HepG2 (cell line): ENCODE data around the gene ABCC10.

Source experiments
- AHR ChIP-seq: IDR thresholded peaks from 2 replicates; pipeline ENCODE4 v1.6.1; 2018; ENCODE audit warnings: missing genetic modification reagents, missing compliant biosample characterization
- RFX1 ChIP-seq: fragments of 450-650 bp; IDR thresholded peaks from 2 replicates; pipeline ENCODE4 v1.6.1; 2017
- YY1 ChIP-seq: IDR thresholded peaks from 2 replicates; pipeline ENCODE4 v1.6.1; 2011; ENCODE audit warnings: low read length, low read depth, moderate library complexity, mild to moderate bottlenecking; ENCODE audit not compliant: insufficient read depth, insufficient replicate concordance
- ZNF432 ChIP-seq: sonication (generic); formaldehyde crosslinking; IDR thresholded peaks from 2 replicates; pipeline ENCODE4 v1.5.0; 2020; ENCODE audit warnings: missing genetic modification reagents, mild to moderate bottlenecking, borderline replicate concordance
- TF ChIP-seq, protein P1 (sequence below): sonication (generic); formaldehyde crosslinking; IDR thresholded peaks from 2 replicates; pipeline ENCODE4 v1.5.1; 2020; ENCODE audit warnings: mild to moderate bottlenecking, missing genetic modification reagents, moderate library complexity
- TF ChIP-seq, protein P2 (sequence below): sonication (generic); formaldehyde crosslinking; IDR thresholded peaks from 2 replicates; pipeline ENCODE4 v1.4.0; 2020; ENCODE audit warnings: low read depth, missing genetic modification reagents
- TF ChIP-seq, protein P3 (sequence below): sonication (generic); formaldehyde crosslinking; IDR thresholded peaks from 2 replicates; pipeline ENCODE4 v1.5.0; 2020; ENCODE audit warnings: mild to moderate bottlenecking, missing genetic modification reagents, moderate library complexity
- TF ChIP-seq, protein P4 (sequence below): IDR thresholded peaks from 2 replicates; pipeline ENCODE4 v1.6.1; 2016; ENCODE audit warnings: mild to moderate bottlenecking

DNA sequence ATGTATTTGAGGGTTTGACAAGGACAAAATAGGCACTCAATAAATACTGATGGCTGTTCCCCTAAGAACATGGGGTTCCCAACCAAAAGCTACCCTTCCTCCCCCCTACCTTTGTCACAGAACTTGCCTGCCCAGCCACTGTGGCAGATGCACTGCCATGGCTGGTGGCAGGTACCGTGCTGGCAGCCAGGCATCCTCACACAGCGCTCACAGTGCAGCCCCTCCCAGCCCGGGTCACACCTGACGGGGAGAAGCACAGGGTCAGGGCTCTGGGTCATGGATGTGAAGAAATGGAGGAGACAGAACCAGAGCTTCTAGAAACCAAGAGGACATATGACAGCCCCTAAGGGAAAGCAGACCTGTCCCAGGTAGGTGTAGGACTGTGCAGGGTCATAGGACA is 25.6 kb downstream of the ABCC10 start:
- TF ChIP-seq, protein P1, sequence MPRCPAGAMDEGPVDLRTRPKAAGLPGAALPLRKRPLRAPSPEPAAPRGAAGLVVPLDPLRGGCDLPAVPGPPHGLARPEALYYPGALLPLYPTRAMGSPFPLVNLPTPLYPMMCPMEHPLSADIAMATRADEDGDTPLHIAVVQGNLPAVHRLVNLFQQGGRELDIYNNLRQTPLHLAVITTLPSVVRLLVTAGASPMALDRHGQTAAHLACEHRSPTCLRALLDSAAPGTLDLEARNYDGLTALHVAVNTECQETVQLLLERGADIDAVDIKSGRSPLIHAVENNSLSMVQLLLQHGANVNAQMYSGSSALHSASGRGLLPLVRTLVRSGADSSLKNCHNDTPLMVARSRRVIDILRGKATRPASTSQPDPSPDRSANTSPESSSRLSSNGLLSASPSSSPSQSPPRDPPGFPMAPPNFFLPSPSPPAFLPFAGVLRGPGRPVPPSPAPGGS (CRISPR knock-in tag): no peak
- TF ChIP-seq, protein P2, sequence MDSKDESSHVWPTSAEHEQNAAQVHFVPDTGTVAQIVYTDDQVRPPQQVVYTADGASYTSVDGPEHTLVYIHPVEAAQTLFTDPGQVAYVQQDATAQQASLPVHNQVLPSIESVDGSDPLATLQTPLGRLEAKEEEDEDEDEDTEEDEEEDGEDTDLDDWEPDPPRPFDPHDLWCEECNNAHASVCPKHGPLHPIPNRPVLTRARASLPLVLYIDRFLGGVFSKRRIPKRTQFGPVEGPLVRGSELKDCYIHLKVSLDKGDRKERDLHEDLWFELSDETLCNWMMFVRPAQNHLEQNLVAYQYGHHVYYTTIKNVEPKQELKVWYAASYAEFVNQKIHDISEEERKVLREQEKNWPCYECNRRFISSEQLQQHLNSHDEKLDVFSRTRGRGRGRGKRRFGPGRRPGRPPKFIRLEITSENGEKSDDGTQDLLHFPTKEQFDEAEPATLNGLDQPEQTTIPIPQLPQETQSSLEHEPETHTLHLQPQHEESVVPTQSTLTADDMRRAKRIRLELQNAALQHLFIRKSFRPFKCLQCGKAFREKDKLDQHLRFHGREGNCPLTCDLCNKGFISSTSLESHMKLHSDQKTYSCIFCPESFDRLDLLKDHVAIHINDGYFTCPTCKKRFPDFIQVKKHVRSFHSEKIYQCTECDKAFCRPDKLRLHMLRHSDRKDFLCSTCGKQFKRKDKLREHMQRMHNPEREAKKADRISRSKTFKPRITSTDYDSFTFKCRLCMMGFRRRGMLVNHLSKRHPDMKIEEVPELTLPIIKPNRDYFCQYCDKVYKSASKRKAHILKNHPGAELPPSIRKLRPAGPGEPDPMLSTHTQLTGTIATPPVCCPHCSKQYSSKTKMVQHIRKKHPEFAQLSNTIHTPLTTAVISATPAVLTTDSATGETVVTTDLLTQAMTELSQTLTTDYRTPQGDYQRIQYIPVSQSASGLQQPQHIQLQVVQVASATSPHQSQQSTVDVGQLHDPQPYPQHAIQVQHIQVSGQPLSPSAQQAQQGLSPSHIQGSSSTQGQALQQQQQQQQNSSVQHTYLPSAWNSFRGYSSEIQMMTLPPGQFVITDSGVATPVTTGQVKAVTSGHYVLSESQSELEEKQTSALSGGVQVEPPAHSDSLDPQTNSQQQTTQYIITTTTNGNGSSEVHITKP (CRISPR knock-in tag): no peak
- TF ChIP-seq ZNF432: no peak
- no peak for TF ChIP-seq RFX1
- TF ChIP-seq, protein P3, sequence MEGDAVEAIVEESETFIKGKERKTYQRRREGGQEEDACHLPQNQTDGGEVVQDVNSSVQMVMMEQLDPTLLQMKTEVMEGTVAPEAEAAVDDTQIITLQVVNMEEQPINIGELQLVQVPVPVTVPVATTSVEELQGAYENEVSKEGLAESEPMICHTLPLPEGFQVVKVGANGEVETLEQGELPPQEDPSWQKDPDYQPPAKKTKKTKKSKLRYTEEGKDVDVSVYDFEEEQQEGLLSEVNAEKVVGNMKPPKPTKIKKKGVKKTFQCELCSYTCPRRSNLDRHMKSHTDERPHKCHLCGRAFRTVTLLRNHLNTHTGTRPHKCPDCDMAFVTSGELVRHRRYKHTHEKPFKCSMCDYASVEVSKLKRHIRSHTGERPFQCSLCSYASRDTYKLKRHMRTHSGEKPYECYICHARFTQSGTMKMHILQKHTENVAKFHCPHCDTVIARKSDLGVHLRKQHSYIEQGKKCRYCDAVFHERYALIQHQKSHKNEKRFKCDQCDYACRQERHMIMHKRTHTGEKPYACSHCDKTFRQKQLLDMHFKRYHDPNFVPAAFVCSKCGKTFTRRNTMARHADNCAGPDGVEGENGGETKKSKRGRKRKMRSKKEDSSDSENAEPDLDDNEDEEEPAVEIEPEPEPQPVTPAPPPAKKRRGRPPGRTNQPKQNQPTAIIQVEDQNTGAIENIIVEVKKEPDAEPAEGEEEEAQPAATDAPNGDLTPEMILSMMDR (CRISPR knock-in tag): no peak
- no peak for TF ChIP-seq YY1
- no peak for TF ChIP-seq AHR
- TF ChIP-seq, protein P4, sequence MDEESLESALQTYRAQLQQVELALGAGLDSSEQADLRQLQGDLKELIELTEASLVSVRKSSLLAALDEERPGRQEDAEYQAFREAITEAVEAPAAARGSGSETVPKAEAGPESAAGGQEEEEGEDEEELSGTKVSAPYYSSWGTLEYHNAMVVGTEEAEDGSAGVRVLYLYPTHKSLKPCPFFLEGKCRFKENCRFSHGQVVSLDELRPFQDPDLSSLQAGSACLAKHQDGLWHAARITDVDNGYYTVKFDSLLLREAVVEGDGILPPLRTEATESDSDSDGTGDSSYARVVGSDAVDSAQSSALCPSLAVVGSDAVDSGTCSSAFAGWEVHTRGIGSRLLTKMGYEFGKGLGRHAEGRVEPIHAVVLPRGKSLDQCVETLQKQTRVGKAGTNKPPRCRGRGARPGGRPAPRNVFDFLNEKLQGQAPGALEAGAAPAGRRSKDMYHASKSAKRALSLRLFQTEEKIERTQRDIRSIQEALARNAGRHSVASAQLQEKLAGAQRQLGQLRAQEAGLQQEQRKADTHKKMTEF (CRISPR knock-in tag): no peak
